Ishikawa (cell line): ENCODE results near the gene SMIM7.

Source experiments
- CEBPB ChIP-seq: IDR thresholded peaks from 2 replicates; pipeline ENCODE4 v1.6.1; 2012
- CREB1 ChIP-seq: IDR thresholded peaks from 2 replicates; pipeline ENCODE4 v1.6.1; 2012; ENCODE audit warnings: low read depth
- EGR1 ChIP-seq: IDR thresholded peaks from 2 replicates; pipeline ENCODE4 v1.6.1; 2012
- EP300 ChIP-seq: IDR thresholded peaks from 2 replicates; pipeline ENCODE4 v1.6.1; 2012; ENCODE audit warnings: borderline replicate concordance
- FOXM1 ChIP-seq: IDR thresholded peaks from 2 replicates; pipeline ENCODE4 v1.6.1; 2012; ENCODE audit warnings: low read depth, borderline replicate concordance
- NFIC ChIP-seq: IDR thresholded peaks from 2 replicates; pipeline ENCODE4 v1.6.1; 2012
- RAD21 ChIP-seq: IDR thresholded peaks from 2 replicates; pipeline ENCODE4 v1.6.1; 2012; ENCODE audit warnings: low read depth
- TAF1 ChIP-seq: IDR thresholded peaks from 2 replicates; pipeline ENCODE4 v1.6.1; 2012; ENCODE audit warnings: low read depth, mild to moderate bottlenecking
- TCF12 ChIP-seq: IDR thresholded peaks from 2 replicates; pipeline ENCODE4 v1.6.1; 2012; ENCODE audit warnings: low read depth
- TEAD4 ChIP-seq: IDR thresholded peaks from 2 replicates; pipeline ENCODE4 v1.6.1; 2012
- YY1 ChIP-seq: IDR thresholded peaks from 2 replicates; pipeline ENCODE4 v1.6.1; 2012; ENCODE audit warnings: low read depth
- TF ChIP-seq, protein P1 (sequence below): IDR thresholded peaks from 2 replicates; pipeline ENCODE4 v1.6.1; 2012
- TF ChIP-seq, protein P2 (sequence below): IDR thresholded peaks from 2 replicates; pipeline ENCODE4 v1.6.1; 2012
- TF ChIP-seq, protein P3 (sequence below): IDR thresholded peaks from 2 replicates; pipeline ENCODE4 v1.6.1; 2012; ENCODE audit warnings: low read depth, mild to moderate bottlenecking

DNA sequence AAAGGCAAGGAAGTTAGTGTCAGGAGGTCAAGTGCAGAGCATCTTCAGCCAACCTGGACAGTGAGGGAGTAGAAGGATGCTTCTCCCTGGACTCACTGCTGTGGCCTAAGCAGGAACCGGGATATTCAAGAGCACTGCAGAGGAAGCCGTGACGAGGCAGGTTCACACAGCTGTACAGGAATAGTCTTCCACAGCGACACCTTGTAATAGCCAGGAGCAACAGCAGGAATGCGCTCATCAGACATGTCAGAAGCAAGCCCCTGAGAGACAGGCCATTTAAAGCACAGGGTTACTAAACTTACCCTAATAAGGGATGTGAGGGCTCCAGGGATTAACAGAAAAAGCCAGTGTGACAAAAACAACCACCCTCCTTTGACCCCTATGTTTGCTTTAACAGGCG is 28.5 kb downstream of the SMIM7 start:
- TF ChIP-seq, protein P1, sequence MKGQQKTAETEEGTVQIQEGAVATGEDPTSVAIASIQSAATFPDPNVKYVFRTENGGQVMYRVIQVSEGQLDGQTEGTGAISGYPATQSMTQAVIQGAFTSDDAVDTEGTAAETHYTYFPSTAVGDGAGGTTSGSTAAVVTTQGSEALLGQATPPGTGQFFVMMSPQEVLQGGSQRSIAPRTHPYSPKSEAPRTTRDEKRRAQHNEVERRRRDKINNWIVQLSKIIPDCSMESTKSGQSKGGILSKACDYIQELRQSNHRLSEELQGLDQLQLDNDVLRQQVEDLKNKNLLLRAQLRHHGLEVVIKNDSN: no peak
- TF ChIP-seq FOXM1 (no peak), CREB1 (no peak), EP300 (no peak), TAF1 (no peak), CEBPB (no peak), YY1 (no peak), RAD21 (no peak), NFIC (no peak), TCF12 (no peak), EGR1 (no peak), TEAD4 (no peak)
- TF ChIP-seq, protein P2, sequence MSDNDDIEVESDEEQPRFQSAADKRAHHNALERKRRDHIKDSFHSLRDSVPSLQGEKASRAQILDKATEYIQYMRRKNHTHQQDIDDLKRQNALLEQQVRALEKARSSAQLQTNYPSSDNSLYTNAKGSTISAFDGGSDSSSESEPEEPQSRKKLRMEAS: no peak
- TF ChIP-seq, protein P3, sequence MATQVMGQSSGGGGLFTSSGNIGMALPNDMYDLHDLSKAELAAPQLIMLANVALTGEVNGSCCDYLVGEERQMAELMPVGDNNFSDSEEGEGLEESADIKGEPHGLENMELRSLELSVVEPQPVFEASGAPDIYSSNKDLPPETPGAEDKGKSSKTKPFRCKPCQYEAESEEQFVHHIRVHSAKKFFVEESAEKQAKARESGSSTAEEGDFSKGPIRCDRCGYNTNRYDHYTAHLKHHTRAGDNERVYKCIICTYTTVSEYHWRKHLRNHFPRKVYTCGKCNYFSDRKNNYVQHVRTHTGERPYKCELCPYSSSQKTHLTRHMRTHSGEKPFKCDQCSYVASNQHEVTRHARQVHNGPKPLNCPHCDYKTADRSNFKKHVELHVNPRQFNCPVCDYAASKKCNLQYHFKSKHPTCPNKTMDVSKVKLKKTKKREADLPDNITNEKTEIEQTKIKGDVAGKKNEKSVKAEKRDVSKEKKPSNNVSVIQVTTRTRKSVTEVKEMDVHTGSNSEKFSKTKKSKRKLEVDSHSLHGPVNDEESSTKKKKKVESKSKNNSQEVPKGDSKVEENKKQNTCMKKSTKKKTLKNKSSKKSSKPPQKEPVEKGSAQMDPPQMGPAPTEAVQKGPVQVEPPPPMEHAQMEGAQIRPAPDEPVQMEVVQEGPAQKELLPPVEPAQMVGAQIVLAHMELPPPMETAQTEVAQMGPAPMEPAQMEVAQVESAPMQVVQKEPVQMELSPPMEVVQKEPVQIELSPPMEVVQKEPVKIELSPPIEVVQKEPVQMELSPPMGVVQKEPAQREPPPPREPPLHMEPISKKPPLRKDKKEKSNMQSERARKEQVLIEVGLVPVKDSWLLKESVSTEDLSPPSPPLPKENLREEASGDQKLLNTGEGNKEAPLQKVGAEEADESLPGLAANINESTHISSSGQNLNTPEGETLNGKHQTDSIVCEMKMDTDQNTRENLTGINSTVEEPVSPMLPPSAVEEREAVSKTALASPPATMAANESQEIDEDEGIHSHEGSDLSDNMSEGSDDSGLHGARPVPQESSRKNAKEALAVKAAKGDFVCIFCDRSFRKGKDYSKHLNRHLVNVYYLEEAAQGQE: no peak
